Gastroesophageal sphincter (tissue), 4 donors: Measurements from ENCODE around the gene HMSD. TPM values are rescaled to one million over a fixed set of nuclear protein-coding genes. Genes with fewer than 3 reads are reported as not detected.
"Not testable (repeated sequence)": the region's sequence is repeated elsewhere in the genome, so short reads cannot be mapped to it uniquely, and the experiment has no call there.

ENCODE experiments used
- ATAC-seq: fragments of 150-250 bp; one replicate; pipeline ENCODE4 v1.9.1; 2016; ENCODE audit warnings: mild to moderate bottlenecking, moderate library complexity
- H3K27ac ChIP-seq, 4 donors: fragments of 200-600 bp; sonication (generic) in 3 of 4; 1 replicate in 3 of 4; 2 replicates in 1 of 4; pipeline ENCODE4 v1.5.1; 2016 to 2019
- H3K27me3 ChIP-seq: fragments of 200-600 bp; sonication (generic); one replicate; pipeline ENCODE4 v1.5.1; 2019
- H3K36me3 ChIP-seq, 2 donors: fragments of 200-600 bp; sonication (generic); one replicate each; pipeline ENCODE4 v1.5.1; 2019; ENCODE audit warnings: control low read depth in 1 of 2
- H3K4me1 ChIP-seq, 3 donors: fragments of 200-600 bp; sonication (generic); 1 replicate in 2 of 3; 2 replicates in 1 of 3; pipeline ENCODE4 v1.5.1; 2016 to 2019; ENCODE audit warnings: control low read depth in 2 of 3
- H3K4me3 ChIP-seq, 2 donors: fragments of 200-600 bp; sonication (generic); one replicate each; pipeline ENCODE4 v1.5.1; 2019; ENCODE audit warnings: mild to moderate bottlenecking in 1 of 2, moderate library complexity in 1 of 2
- H3K9me3 ChIP-seq, 3 donors: fragments of 200-600 bp; sonication (generic); one replicate each; pipeline ENCODE4 v1.5.1; 2017 to 2019; ENCODE audit warnings: control low read depth in 2 of 3
- EP300 ChIP-seq: sonication (generic); formaldehyde crosslinking; IDR thresholded peaks from one replicate; pipeline ENCODE4 v1.6.1; 2017; ENCODE audit warnings: antibody characterized with exemption, mild to moderate bottlenecking
- POLR2A ChIP-seq, 2 donors: fragments of 450-650 bp; IDR thresholded peaks; one replicate each; pipeline ENCODE4 v1.6.1; 2017; ENCODE audit warnings: antibody characterized with exemption in 2 of 2, mild to moderate bottlenecking in 2 of 2, moderate library complexity in 1 of 2
- POLR2AphosphoS5 ChIP-seq: sonication (generic); formaldehyde crosslinking; IDR thresholded peaks from one replicate; pipeline ENCODE4 v1.6.1; 2017; ENCODE audit warnings: antibody characterized with exemption
- WGBS, 2 donors: methylation state at CpG; one replicate each; pipeline ENCODE4 v1.1.5; 2018; ENCODE audit warnings: low coverage in 1 of 2; 5-methylcytosine and 5-hydroxymethylcytosine counted together
- total RNA-seq, 4 donors: library from RNA; depleted of rRNA; stranded (reverse); fragments of >200 nt; gene quantifications; one replicate each; pipeline ENCODE4 v1.1.0, GENCODE V29; 2016
- TF ChIP-seq, protein P1 (sequence below), 4 experiments: fragments of 200-600 bp in 2 of 4; fragments of 450-650 bp in 2 of 4; sonication (generic) in 1 of 4; IDR thresholded peaks; one replicate each; pipeline ENCODE4 v1.5.1; 2017 to 2019; ENCODE audit warnings: antibody characterized with exemption in 4 of 4, mild to moderate bottlenecking in 2 of 4, moderate library complexity in 2 of 4

HMSD gene
- total RNA-seq, 4 donors from 2014 or later = not detected

DNA sequence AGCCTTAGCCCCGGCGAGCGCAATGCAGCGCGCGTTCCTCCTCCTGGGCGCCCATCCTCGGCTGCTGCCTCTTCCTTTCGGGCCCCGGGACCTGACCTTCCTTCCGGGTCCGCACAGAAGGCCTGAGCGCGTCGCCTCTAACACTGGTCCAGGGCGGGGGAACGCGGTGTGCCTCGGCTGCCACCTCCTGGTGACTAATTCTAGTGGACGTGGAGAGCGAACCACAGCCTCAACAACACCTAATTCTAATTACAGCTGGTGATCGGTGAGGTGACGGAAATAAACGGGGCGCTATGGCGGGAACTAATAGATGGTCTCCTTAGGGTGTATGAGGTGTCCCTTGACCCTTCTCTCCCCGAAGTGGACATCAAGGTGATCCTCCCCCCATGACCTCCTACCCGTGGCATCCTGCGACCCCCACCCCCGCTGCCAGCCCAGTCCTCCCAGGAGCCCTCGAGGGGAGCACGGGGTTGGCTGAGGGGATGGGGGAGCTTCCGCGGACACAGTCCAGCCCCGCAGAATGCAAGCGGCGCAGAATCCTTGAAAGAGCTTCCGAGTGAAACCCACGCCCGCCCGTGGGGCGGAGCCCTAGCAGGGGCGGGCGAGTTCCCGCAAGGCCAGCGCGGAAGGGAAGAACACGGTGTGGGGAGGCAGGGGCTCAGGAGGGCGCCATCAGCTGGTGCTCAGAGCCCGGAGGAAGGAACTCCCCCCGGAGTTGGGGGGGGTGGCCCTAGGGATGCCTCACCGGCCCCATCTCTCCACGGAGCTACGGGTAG, 12.8 kb upstream of the HMSD start:
- Histone ChIP-seq H3K4me1 (peaks cover 0 to 13% (median 6%) of the 10 kb centered on the region in 3 donors), H3K27ac (peak overlapping the region in 1 of 4 donors; percentile 39), H3K36me3 (no peaks in the 10 kb centered on the region), H3K4me3 (peak overlapping the region; percentile 30 to 55), H3K9me3 (no peaks in the 10 kb centered on the region), H3K27me3 (peaks cover 31% of the 10 kb centered on the region)
- TF ChIP-seq POLR2AphosphoS5 (no peak), EP300 (no peak), POLR2A (IDR thresholded peaks at IDR 0.05) (no peak)
- TF ChIP-seq, protein P1, sequence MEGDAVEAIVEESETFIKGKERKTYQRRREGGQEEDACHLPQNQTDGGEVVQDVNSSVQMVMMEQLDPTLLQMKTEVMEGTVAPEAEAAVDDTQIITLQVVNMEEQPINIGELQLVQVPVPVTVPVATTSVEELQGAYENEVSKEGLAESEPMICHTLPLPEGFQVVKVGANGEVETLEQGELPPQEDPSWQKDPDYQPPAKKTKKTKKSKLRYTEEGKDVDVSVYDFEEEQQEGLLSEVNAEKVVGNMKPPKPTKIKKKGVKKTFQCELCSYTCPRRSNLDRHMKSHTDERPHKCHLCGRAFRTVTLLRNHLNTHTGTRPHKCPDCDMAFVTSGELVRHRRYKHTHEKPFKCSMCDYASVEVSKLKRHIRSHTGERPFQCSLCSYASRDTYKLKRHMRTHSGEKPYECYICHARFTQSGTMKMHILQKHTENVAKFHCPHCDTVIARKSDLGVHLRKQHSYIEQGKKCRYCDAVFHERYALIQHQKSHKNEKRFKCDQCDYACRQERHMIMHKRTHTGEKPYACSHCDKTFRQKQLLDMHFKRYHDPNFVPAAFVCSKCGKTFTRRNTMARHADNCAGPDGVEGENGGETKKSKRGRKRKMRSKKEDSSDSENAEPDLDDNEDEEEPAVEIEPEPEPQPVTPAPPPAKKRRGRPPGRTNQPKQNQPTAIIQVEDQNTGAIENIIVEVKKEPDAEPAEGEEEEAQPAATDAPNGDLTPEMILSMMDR (IDR thresholded peaks at IDR 0.05) = peak; percentile 48 to 80 (median 52)
- WGBS, 2 donors = 0 to 2% methylated on average over 8 to 9 of the region's 54 CpGs
- ATAC-seq = peak; percentile 90

DNA sequence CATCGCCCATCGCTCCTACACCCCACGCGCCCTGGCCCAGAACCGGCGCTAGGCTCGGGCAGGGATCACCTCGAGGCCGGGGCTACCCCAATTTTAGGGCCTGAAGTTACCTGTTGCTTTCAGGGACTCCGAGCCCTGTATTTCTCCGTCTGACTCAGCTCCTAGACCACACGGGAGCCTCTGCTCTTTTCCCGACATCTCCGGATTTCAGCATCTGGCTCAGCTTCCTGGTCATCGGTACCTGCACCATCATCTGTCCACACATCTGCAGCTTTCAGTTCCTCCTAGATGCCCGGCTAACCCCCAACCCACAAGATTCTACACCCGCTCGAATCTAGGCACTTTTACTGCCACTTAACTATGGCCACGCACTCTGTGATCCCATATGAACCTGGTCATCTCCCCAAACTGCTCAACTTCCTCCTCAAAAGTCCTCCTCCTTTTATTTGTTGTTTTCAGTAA, 12.1 kb upstream of the HMSD start:
- Histone ChIP-seq H3K9me3 (no peaks in the 10 kb centered on the region), H3K4me3 (peak overlapping the region in 1 of 2 donors; percentile 55), H3K4me1 (peaks cover 0 to 13% (median 6%) of the 10 kb centered on the region in 3 donors), H3K36me3 (no peaks in the 10 kb centered on the region), H3K27ac (no peak overlapping the region), H3K27me3 (peaks cover 37% of the 10 kb centered on the region)
- no peak for ATAC-seq
- WGBS, 2 donors = 33 to 64% methylated on average over 8 to 13 of the region's 19 CpGs
- TF ChIP-seq POLR2AphosphoS5 = no peak
- TF ChIP-seq EP300 = no peak
- TF ChIP-seq, protein P1 (IDR thresholded peaks at IDR 0.05) = no peak
- TF ChIP-seq POLR2A (IDR thresholded peaks at IDR 0.05) = no peak

DNA sequence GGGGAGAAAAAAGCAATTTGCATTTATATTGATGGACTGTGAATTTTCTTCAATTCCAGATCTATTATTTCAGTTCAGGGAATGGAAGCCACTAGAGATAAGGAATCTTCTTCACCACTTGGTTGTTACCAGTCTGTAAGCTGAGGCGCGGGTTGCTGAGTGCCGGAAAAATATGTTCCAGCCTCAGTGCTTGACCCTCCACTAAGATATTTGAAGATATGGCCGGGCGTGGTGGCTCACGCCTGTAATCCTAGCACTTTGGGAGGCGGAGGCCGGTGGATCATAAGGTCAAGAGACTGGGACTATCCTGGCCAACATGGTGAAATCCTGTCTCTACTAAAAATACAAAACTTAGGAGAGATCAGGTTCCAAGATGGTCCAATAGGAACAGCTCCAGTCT, 9.1 kb upstream of the HMSD start:
- peaks cover 54% of the 10 kb centered on the region for H3K27me3 ChIP-seq
- TF ChIP-seq, protein P1 (IDR thresholded peaks at IDR 0.05) = no peak
- TF ChIP-seq POLR2AphosphoS5 = no peak
- no peak for TF ChIP-seq EP300
- no peak for TF ChIP-seq POLR2A (IDR thresholded peaks at IDR 0.05)
- ATAC-seq = no peak
- H3K27ac ChIP-seq = no peak overlapping the region
- WGBS, 2 donors = 89 to 96% methylated on average over 3 to 5 of the region's 8 CpGs
- peaks cover 0 to under 1% (median 0%) of the 10 kb centered on the region in 3 donors for H3K9me3 ChIP-seq
- H3K4me3 ChIP-seq = no peak overlapping the region
- no peaks in the 10 kb centered on the region for H3K36me3 ChIP-seq
- peaks cover 0 to 13% (median 6%) of the 10 kb centered on the region in 3 donors for H3K4me1 ChIP-seq

DNA sequence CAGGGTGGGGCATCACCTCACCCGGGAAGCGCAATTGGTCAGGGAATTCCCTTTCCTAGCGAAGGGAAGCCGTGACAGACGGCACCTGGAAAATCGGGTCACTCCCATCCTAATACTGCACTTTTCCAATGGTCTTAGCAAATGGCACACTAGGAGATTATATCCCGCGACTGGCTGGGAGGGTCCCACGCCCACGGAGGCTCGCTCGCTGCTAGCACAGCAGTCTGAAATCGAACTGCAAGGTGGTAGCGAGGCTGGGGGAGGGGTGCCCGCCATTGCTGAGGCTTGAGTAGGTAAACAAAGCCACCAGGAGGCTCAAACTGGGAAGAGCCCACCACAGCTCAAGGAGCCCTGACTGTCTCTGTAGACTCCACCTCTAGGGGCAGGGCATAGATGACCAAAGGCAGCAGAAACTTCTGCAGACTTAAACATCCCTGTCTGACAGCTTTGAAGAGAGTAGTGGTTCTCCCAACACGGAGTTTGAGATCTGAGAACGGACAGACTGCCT, 8.5 kb upstream of the HMSD start:
- H3K27me3 ChIP-seq = peaks cover 60% of the 10 kb centered on the region
- H3K27ac ChIP-seq, ATAC-seq, H3K9me3 ChIP-seq, H3K36me3 ChIP-seq, H3K4me3 ChIP-seq: not testable (repeated sequence)
- peaks cover 0 to 13% (median 6%) of the 10 kb centered on the region in 3 donors for H3K4me1 ChIP-seq
- 81 to 86% methylated on average over 1 to 2 of the region's 17 CpGs for WGBS, 2 donors

DNA sequence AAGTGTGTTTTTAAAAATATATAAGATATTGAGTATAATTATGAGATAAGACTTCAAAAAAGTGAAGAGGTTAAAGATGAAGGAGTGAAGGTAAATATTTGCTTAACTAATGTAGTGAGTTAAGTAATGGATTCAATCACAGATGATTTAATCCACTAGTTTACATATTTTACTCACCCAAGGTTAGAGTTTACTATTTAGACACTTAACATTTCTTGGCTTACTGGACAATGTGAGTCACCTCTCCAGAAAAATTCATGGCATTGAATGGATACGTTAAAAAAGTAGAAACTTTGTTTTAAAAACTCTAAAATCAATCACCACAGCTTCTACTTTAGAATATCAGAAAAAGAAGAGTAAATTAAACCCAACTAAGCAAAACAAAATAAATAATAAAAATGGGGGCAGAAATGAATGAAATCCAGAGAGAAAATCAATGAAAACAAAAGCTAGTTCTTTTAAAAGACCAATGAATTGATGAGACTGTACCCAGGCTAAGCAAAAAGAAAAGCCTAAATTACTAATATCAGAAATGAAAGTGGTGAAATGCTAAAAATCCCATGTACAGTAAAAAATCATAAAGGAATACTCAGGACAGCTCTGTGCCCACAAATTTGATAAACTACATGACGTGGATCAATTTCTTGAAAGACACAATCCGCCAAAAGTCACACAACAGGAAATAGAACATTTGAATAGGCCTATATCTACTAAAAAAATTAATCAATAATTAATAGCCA, 1.9 kb upstream of the HMSD start:
- no peak for ATAC-seq
- Histone ChIP-seq H3K9me3 (peaks cover 0 to 6% (median 0%) of the 10 kb centered on the region in 3 donors), H3K27ac (no peak overlapping the region), H3K36me3 (no peaks in the 10 kb centered on the region), H3K4me1 (peaks cover 0 to 10% (median 0%) of the 10 kb centered on the region in 3 donors), H3K27me3 (peaks cover 50% of the 10 kb centered on the region), H3K4me3 (no peak overlapping the region)
- 75 to 81% methylated on average over 3 of the region's 3 CpGs for WGBS, 2 donors
- TF ChIP-seq POLR2A (IDR thresholded peaks at IDR 0.05) (no peak), POLR2AphosphoS5 (no peak), EP300 (no peak)
- TF ChIP-seq, protein P1 (IDR thresholded peaks at IDR 0.05) = no peak
